Muscle layer of duodenum (tissue), 2 donors: ENCODE data around the gene ASCC3.

Experiments
- H3K27ac ChIP-seq: one replicate; pipeline ENCODE4 v1.7.0; 2013; ENCODE audit warnings: mild to moderate bottlenecking, low read length
- H3K27me3 ChIP-seq: one replicate; pipeline ENCODE4 v1.7.0; 2013; ENCODE audit warnings: low read depth, mild to moderate bottlenecking, control low read depth, low read length
- H3K36me3 ChIP-seq, 2 donors: one replicate each; pipeline ENCODE4 v1.7.0; 2013; ENCODE audit warnings: low read length in 2 of 2, control low read depth in 1 of 2, mild to moderate bottlenecking in 1 of 2; ENCODE audit not compliant: insufficient read depth in 2 of 2, control insufficient read depth in 1 of 2
- H3K4me1 ChIP-seq, 2 donors: one replicate each; pipeline ENCODE4 v1.7.0; 2013; ENCODE audit warnings: low read length in 2 of 2, mild to moderate bottlenecking in 2 of 2, control low read depth in 1 of 2, moderate library complexity in 1 of 2; ENCODE audit not compliant: insufficient read depth in 2 of 2, control insufficient read depth in 1 of 2
- H3K4me3 ChIP-seq, 2 donors: one replicate each; pipeline ENCODE4 v1.7.0; 2013; ENCODE audit warnings: low read length in 2 of 2, low read depth in 1 of 2, mild to moderate bottlenecking in 1 of 2
- H3K9me3 ChIP-seq, 2 donors: one replicate each; pipeline ENCODE4 v1.7.0; 2013; ENCODE audit warnings: low read length in 2 of 2, control low read depth in 1 of 2, mild to moderate bottlenecking in 1 of 2; ENCODE audit not compliant: control insufficient read depth in 1 of 2
- donor health status: healthy.

The ASCC3 gene

GRCh38 chr6:100685747-100686146 is 195.4 kb downstream of the ASCC3 start:
- no peak overlapping the region for H3K4me3 ChIP-seq
- no peak overlapping the region for H3K27ac ChIP-seq
- H3K36me3 ChIP-seq, result no peaks in the 10 kb centered on the region
- H3K4me1 ChIP-seq, result no peaks in the 10 kb centered on the region
- H3K27me3 ChIP-seq, result no peaks in the 10 kb centered on the region
- H3K9me3 ChIP-seq, result no peaks in the 10 kb centered on the region

GRCh38 chr6:100680163-100680562 is 201.0 kb downstream of the ASCC3 start:
- no peak overlapping the region for H3K27ac ChIP-seq
- H3K27me3 ChIP-seq, result no peaks in the 10 kb centered on the region
- H3K4me1 ChIP-seq, result no peaks in the 10 kb centered on the region
- no peak overlapping the region for H3K4me3 ChIP-seq
- H3K36me3 ChIP-seq, result no peaks in the 10 kb centered on the region
- H3K9me3 ChIP-seq, result no peaks in the 10 kb centered on the region

GRCh38 chr6:100678027-100678426 is 203.1 kb downstream of the ASCC3 start:
- Histone ChIP-seq H3K27ac (no peak overlapping the region), H3K36me3 (no peaks in the 10 kb centered on the region), H3K4me1 (no peaks in the 10 kb centered on the region), H3K4me3 (no peak overlapping the region), H3K9me3 (no peaks in the 10 kb centered on the region), H3K27me3 (no peaks in the 10 kb centered on the region)

GRCh38 chr6:100677240-100677639 is 203.9 kb downstream of the ASCC3 start:
- Histone ChIP-seq H3K27me3 (no peaks in the 10 kb centered on the region), H3K27ac (no peak overlapping the region), H3K4me3 (no peak overlapping the region), H3K9me3 (no peaks in the 10 kb centered on the region), H3K36me3 (no peaks in the 10 kb centered on the region), H3K4me1 (no peaks in the 10 kb centered on the region)

- no peak overlapping the region for H3K27ac ChIP-seq
- no peak overlapping the region for H3K4me3 ChIP-seq
- H3K9me3 ChIP-seq, result no peaks in the 10 kb centered on the region
- no peaks in the 10 kb centered on the region for H3K4me1 ChIP-seq
- H3K27me3 ChIP-seq, result no peaks in the 10 kb centered on the region
- H3K36me3 ChIP-seq, result no peaks in the 10 kb centered on the region
Observed at GRCh38 chr6:100673641-100674040, 207.5 kb downstream of the ASCC3 start.

GRCh38 chr6:100671740-100672139 is 209.4 kb downstream of the ASCC3 start:
- Histone ChIP-seq H3K4me3 (no peak overlapping the region), H3K27ac (no peak overlapping the region), H3K36me3 (no peaks in the 10 kb centered on the region), H3K9me3 (no peaks in the 10 kb centered on the region), H3K27me3 (no peaks in the 10 kb centered on the region), H3K4me1 (no peaks in the 10 kb centered on the region)

GRCh38 chr6:100670056-100670455 is 211.1 kb downstream of the ASCC3 start:
- Histone ChIP-seq H3K27me3 (no peaks in the 10 kb centered on the region), H3K36me3 (no peaks in the 10 kb centered on the region), H3K4me3 (no peak overlapping the region), H3K27ac (no peak overlapping the region), H3K4me1 (no peaks in the 10 kb centered on the region), H3K9me3 (no peaks in the 10 kb centered on the region)

GRCh38 chr6:100665041-100665380 is 216.1 kb downstream of the ASCC3 start:
- no peak overlapping the region for H3K4me3 ChIP-seq
- H3K27ac ChIP-seq, result no peak overlapping the region
- no peaks in the 10 kb centered on the region for H3K4me1 ChIP-seq
- peaks cover 0 to 11% of the 10 kb centered on the region in 2 donors for H3K36me3 ChIP-seq
- H3K9me3 ChIP-seq, result no peaks in the 10 kb centered on the region
- H3K27me3 ChIP-seq, result no peaks in the 10 kb centered on the region

- Histone ChIP-seq H3K4me1 (no peaks in the 10 kb centered on the region), H3K27ac (no peak overlapping the region), H3K9me3 (no peaks in the 10 kb centered on the region), H3K27me3 (no peaks in the 10 kb centered on the region), H3K4me3 (no peak overlapping the region), H3K36me3 (peaks cover 0 to 11% of the 10 kb centered on the region in 2 donors)
Observed at GRCh38 chr6:100664274-100665040, 216.7 kb downstream of the ASCC3 start.

GRCh38 chr6:100663219-100663863 is 217.8 kb downstream of the ASCC3 start:
- no peaks in the 10 kb centered on the region for H3K9me3 ChIP-seq
- H3K36me3 ChIP-seq, result peaks cover 0 to 11% of the 10 kb centered on the region in 2 donors
- no peaks in the 10 kb centered on the region for H3K4me1 ChIP-seq
- no peak overlapping the region for H3K27ac ChIP-seq
- H3K4me3 ChIP-seq, result no peak overlapping the region
- H3K27me3 ChIP-seq, result no peaks in the 10 kb centered on the region

GRCh38 chr6:100662264-100662663 is 218.9 kb downstream of the ASCC3 start:
- Histone ChIP-seq H3K4me1 (no peaks in the 10 kb centered on the region), H3K27me3 (no peaks in the 10 kb centered on the region), H3K9me3 (no peaks in the 10 kb centered on the region), H3K4me3 (no peak overlapping the region), H3K36me3 (peaks cover 0 to 11% of the 10 kb centered on the region in 2 donors), H3K27ac (no peak overlapping the region)

GRCh38 chr6:100658486-100658885 is 222.6 kb downstream of the ASCC3 start:
- no peaks in the 10 kb centered on the region for H3K27me3 ChIP-seq
- no peak overlapping the region for H3K4me3 ChIP-seq
- no peak overlapping the region for H3K27ac ChIP-seq
- no peaks in the 10 kb centered on the region for H3K4me1 ChIP-seq
- H3K9me3 ChIP-seq, result no peaks in the 10 kb centered on the region
- peaks cover 0 to 14% of the 10 kb centered on the region in 2 donors for H3K36me3 ChIP-seq
